Keratinocyte (primary cell): ENCODE measurements around the gene SLC9A3.

ENCODE experiments used
- CTCF ChIP-seq, 3 experiments: IDR thresholded peaks in 1 of 3; conservative IDR thresholded peaks in 1 of 3; optimal IDR thresholded peaks in 1 of 3; 2 replicates in 2 of 3; 3 replicates in 1 of 3; pipeline versions ENCODE3 to v1.5.1; 2011; ENCODE audit warnings: low read length in 3 of 3, mild to moderate bottlenecking in 3 of 3, moderate library complexity in 2 of 3, control low read depth in 1 of 3, inconsistent platforms in 1 of 3; ENCODE audit not compliant: insufficient read depth in 2 of 3; ENCODE audit errors: extremely low read depth in 1 of 3
- EZH2 ChIP-seq: IDR thresholded peaks from one replicate; pipeline ENCODE4 v1.6.1; 2012; ENCODE audit warnings: inconsistent platforms, mild to moderate bottlenecking, low read length, moderate library complexity

GRCh38 chr5:517535-518100 is 6.6 kb downstream of the SLC9A3 start:
- TF ChIP-seq CTCF (optimal IDR thresholded peaks at IDR 0.05 in 1 of 3, IDR thresholded peaks at IDR 0.05 in 1 of 3, conservative IDR thresholded peaks at IDR 0.05 in 1 of 3; ENCODE audit: extremely low read depth in 1 of 3, insufficient read depth in 2 of 3, low read length in 3 of 3) (no peak), EZH2 (no peak)
